SK-N-SH treated with all-trans-retinoic acid at 6 μM for 48 hours (cell line): Measurements from ENCODE around the gene ADGRG1.

Experiments
- ATAC-seq: fragments of 200-7000 bp; cut with Tn5 transposase; 3 replicates; pipeline ENCODE4 v1.9.1; 2020; ENCODE audit warnings: mild to moderate bottlenecking, moderate library complexity
- ARNTL ChIP-seq: fragments of 450-650 bp; formaldehyde crosslinking; IDR thresholded peaks from 2 replicates; pipeline ENCODE4 v1.5.0; 2020; ENCODE audit warnings: low read depth, mild to moderate bottlenecking, moderate library complexity, borderline replicate concordance
- BACH2 ChIP-seq: fragments of 250-450 bp; sonication (Bioruptor Pico); IDR thresholded peaks from 2 replicates; pipeline ENCODE4 v1.9.0; 2021; ENCODE audit warnings: mild to moderate bottlenecking, borderline replicate concordance
- CREB5 ChIP-seq: fragments of 250-450 bp; sonication (Bioruptor Pico); IDR thresholded peaks from 2 replicates; pipeline ENCODE4 v1.5.1; 2020; ENCODE audit warnings: low read depth, mild to moderate bottlenecking, moderate library complexity
- CSDC2 ChIP-seq: fragments of 250-450 bp; sonication (Bioruptor Pico); IDR thresholded peaks from 2 replicates; pipeline ENCODE4 v1.5.0; 2020; ENCODE audit warnings: mild to moderate bottlenecking, moderate library complexity
- CSRNP3 ChIP-seq: fragments of 250-450 bp; sonication (Bioruptor Pico); IDR thresholded peaks from 2 replicates; pipeline ENCODE4 v1.5.1; 2021; ENCODE audit warnings: mild to moderate bottlenecking, moderate library complexity
- GLIS3 ChIP-seq: fragments of 250-450 bp; sonication (Bioruptor Pico); IDR thresholded peaks from 2 replicates; pipeline ENCODE4 v1.5.0; 2020; ENCODE audit warnings: mild to moderate bottlenecking, moderate library complexity
- ISL1 ChIP-seq: fragments of 250-450 bp; sonication (Bioruptor Pico); IDR thresholded peaks from 2 replicates; pipeline ENCODE4 v2.1.2; 2022; ENCODE audit warnings: mild to moderate bottlenecking, moderate library complexity
- OSR1 ChIP-seq: fragments of 250-450 bp; sonication (Bioruptor Pico); IDR thresholded peaks from 2 replicates; pipeline ENCODE4 v1.8.0; 2022; ENCODE audit warnings: moderate library complexity, mild to moderate bottlenecking, inconsistent platforms
- POU6F1 ChIP-seq: fragments of 250-450 bp; sonication (Bioruptor Pico); IDR thresholded peaks from 2 replicates; pipeline ENCODE4 v1.8.0; 2021; ENCODE audit warnings: low read depth, mild to moderate bottlenecking, moderate library complexity, borderline replicate concordance
- PPARA ChIP-seq: fragments of 250-450 bp; sonication (Bioruptor Pico); IDR thresholded peaks from 2 replicates; pipeline ENCODE4 v1.5.0; 2020; ENCODE audit warnings: mild to moderate bottlenecking, borderline replicate concordance
- RARB ChIP-seq: fragments of 250-450 bp; sonication (Bioruptor Pico); IDR thresholded peaks from 2 replicates; pipeline ENCODE4 v1.8.0; 2021; ENCODE audit warnings: mild to moderate bottlenecking, moderate library complexity
- SNAI2 ChIP-seq: fragments of 250-450 bp; sonication (Bioruptor Pico); IDR thresholded peaks from 2 replicates; pipeline ENCODE4 v1.5.0; 2020; ENCODE audit warnings: mild to moderate bottlenecking, moderate library complexity
- TCF4 ChIP-seq: fragments of 250-450 bp; sonication (Bioruptor Pico); IDR thresholded peaks from 2 replicates; pipeline ENCODE4 v1.8.0; 2021; ENCODE audit warnings: mild to moderate bottlenecking, moderate library complexity, borderline replicate concordance
- TOX ChIP-seq: fragments of 250-450 bp; sonication (Bioruptor Pico); IDR thresholded peaks from 2 replicates; pipeline ENCODE4 v1.8.0; 2021; ENCODE audit warnings: mild to moderate bottlenecking, moderate library complexity, borderline replicate concordance
- ZC3H10 ChIP-seq: fragments of 250-450 bp; sonication (Bioruptor Pico); IDR thresholded peaks from 2 replicates; pipeline ENCODE4 v1.5.1; 2021; ENCODE audit warnings: mild to moderate bottlenecking, moderate library complexity
- ZNF565 ChIP-seq: fragments of 450-650 bp; formaldehyde crosslinking; conservative IDR thresholded peaks from 2 replicates; pipeline ENCODE4 v1.5.0; 2020; ENCODE audit warnings: low read depth, mild to moderate bottlenecking, moderate library complexity
- ZNF8 ChIP-seq: fragments of 450-650 bp; formaldehyde crosslinking; IDR thresholded peaks from 2 replicates; pipeline ENCODE4 v1.5.0; 2020; ENCODE audit warnings: mild to moderate bottlenecking, moderate library complexity
- TF ChIP-seq, protein P1 (sequence below): fragments of 250-450 bp; sonication (Bioruptor Pico); IDR thresholded peaks from 2 replicates; pipeline ENCODE4 v1.8.0; 2020; ENCODE audit warnings: mild to moderate bottlenecking, moderate library complexity, borderline replicate concordance
- TF ChIP-seq, protein P2 (sequence below): fragments of 250-450 bp; sonication (Bioruptor Pico); IDR thresholded peaks from 2 replicates; pipeline ENCODE4 v1.5.0; 2020; ENCODE audit warnings: mild to moderate bottlenecking, moderate library complexity

Gene ADGRG1

GRCh38 chr16:57628008-57628781 is at the start of gene ADGRG1:
Gene ADGRG1 (plus strand): TSS chr16:57628630. CDS start chr16:57650288, 21,658 bp downstream.
- no peak for TF ChIP-seq ISL1 (CRISPR knock-in tag)
- TF ChIP-seq ZNF565: no peak
- no peak for TF ChIP-seq RARB
- TF ChIP-seq OSR1: no peak
- TF ChIP-seq CREB5 (CRISPR knock-in tag): no peak
- no peak for TF ChIP-seq ZC3H10
- TF ChIP-seq, protein P1, sequence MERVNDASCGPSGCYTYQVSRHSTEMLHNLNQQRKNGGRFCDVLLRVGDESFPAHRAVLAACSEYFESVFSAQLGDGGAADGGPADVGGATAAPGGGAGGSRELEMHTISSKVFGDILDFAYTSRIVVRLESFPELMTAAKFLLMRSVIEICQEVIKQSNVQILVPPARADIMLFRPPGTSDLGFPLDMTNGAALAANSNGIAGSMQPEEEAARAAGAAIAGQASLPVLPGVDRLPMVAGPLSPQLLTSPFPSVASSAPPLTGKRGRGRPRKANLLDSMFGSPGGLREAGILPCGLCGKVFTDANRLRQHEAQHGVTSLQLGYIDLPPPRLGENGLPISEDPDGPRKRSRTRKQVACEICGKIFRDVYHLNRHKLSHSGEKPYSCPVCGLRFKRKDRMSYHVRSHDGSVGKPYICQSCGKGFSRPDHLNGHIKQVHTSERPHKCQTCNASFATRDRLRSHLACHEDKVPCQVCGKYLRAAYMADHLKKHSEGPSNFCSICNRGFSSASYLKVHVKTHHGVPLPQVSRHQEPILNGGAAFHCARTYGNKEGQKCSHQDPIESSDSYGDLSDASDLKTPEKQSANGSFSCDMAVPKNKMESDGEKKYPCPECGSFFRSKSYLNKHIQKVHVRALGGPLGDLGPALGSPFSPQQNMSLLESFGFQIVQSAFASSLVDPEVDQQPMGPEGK (CRISPR knock-in tag): no peak
- no peak for TF ChIP-seq TCF4 (CRISPR knock-in tag)
- no peak for TF ChIP-seq SNAI2 (CRISPR knock-in tag)
- no peak for TF ChIP-seq CSDC2 (CRISPR knock-in tag)
- no peak for TF ChIP-seq ARNTL (CRISPR knock-in tag)
- no peak for TF ChIP-seq GLIS3 (CRISPR knock-in tag)
- no peak for TF ChIP-seq TOX
- TF ChIP-seq CSRNP3 (CRISPR knock-in tag): no peak
- TF ChIP-seq, all 23 proteins: peak for 0
- peak; percentile 86 for ATAC-seq

- no peak for TF ChIP-seq SNAI2 (CRISPR knock-in tag)
- TF ChIP-seq CREB5 (CRISPR knock-in tag): no peak
- no peak for TF ChIP-seq ARNTL (CRISPR knock-in tag)
- no peak for TF ChIP-seq POU6F1 (CRISPR knock-in tag)
- no peak for TF ChIP-seq ZNF8 (CRISPR knock-in tag)
- no peak for TF ChIP-seq BACH2 (CRISPR knock-in tag)
- TF ChIP-seq GLIS3 (CRISPR knock-in tag): no peak
- no peak for TF ChIP-seq RARB
- no peak for TF ChIP-seq ZNF565
- no peak for TF ChIP-seq TCF4 (CRISPR knock-in tag)
- TF ChIP-seq TOX: no peak
- TF ChIP-seq, protein P2, sequence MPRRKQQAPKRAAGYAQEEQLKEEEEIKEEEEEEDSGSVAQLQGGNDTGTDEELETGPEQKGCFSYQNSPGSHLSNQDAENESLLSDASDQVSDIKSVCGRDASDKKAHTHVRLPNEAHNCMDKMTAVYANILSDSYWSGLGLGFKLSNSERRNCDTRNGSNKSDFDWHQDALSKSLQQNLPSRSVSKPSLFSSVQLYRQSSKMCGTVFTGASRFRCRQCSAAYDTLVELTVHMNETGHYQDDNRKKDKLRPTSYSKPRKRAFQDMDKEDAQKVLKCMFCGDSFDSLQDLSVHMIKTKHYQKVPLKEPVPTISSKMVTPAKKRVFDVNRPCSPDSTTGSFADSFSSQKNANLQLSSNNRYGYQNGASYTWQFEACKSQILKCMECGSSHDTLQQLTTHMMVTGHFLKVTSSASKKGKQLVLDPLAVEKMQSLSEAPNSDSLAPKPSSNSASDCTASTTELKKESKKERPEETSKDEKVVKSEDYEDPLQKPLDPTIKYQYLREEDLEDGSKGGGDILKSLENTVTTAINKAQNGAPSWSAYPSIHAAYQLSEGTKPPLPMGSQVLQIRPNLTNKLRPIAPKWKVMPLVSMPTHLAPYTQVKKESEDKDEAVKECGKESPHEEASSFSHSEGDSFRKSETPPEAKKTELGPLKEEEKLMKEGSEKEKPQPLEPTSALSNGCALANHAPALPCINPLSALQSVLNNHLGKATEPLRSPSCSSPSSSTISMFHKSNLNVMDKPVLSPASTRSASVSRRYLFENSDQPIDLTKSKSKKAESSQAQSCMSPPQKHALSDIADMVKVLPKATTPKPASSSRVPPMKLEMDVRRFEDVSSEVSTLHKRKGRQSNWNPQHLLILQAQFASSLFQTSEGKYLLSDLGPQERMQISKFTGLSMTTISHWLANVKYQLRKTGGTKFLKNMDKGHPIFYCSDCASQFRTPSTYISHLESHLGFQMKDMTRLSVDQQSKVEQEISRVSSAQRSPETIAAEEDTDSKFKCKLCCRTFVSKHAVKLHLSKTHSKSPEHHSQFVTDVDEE (CRISPR knock-in tag): no peak
- TF ChIP-seq CSDC2 (CRISPR knock-in tag): no peak
- TF ChIP-seq PPARA (CRISPR knock-in tag): no peak
- no peak for TF ChIP-seq ISL1 (CRISPR knock-in tag)
- ATAC-seq: no peak
These were observed 49.1 kb upstream of the ADGRG1 start for GRCh38 chr16:57579361-57579665.
